GM10266 (cell line): ENCODE results near the gene C2orf72.

Experiments
- DNase-seq: peaks from one replicate; pipeline ENCODE4 v3.0.0; 2012; ENCODE audit errors: extremely low spot score
- TF ChIP-seq, protein P1 (sequence below): IDR thresholded peaks from 2 replicates; pipeline ENCODE4 v1.5.1; 2012; ENCODE audit warnings: mild to moderate bottlenecking, low read depth; ENCODE audit not compliant: control insufficient read depth, insufficient read depth; ENCODE audit errors: missing control alignments

The C2orf72 gene

GRCh38 chr2:231046916-231047273, 9.6 kb downstream of the C2orf72 start:
- DNase-seq, result no peak
- TF ChIP-seq, protein P1, sequence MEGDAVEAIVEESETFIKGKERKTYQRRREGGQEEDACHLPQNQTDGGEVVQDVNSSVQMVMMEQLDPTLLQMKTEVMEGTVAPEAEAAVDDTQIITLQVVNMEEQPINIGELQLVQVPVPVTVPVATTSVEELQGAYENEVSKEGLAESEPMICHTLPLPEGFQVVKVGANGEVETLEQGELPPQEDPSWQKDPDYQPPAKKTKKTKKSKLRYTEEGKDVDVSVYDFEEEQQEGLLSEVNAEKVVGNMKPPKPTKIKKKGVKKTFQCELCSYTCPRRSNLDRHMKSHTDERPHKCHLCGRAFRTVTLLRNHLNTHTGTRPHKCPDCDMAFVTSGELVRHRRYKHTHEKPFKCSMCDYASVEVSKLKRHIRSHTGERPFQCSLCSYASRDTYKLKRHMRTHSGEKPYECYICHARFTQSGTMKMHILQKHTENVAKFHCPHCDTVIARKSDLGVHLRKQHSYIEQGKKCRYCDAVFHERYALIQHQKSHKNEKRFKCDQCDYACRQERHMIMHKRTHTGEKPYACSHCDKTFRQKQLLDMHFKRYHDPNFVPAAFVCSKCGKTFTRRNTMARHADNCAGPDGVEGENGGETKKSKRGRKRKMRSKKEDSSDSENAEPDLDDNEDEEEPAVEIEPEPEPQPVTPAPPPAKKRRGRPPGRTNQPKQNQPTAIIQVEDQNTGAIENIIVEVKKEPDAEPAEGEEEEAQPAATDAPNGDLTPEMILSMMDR, result no peak

DNA sequence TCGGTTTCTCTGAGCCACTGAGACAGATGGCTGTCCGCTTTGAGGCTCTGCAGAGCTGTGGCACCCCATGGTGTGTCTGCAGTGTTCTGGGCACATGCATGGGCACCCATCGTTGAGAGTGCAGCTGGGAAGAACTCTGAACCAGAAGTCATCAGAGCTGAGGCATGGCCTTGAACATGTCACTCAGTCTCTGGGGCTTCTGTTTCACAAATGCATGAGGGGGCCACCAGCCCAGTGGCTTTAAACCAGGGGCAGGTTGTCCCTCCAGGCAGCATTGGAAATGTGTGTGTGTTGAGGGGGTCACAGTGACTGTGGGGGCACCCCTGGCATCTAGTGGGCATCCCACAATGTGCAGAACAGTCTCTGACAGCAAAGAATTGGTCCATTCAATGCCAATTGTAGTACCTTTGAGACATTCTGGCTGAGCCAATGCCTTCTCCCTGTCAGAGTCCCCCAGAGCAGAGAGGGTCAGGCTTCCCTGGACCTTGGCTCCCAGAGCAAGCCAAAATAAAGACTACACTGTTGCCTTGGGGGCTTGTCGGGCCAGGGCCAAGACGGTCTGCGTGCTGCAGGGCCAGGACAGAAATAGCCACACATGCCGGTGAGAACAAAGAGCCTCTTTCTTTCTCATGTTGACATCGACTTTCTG, 10.1 kb downstream of the C2orf72 start:
- TF ChIP-seq, protein P1, result no peak
- no peak for DNase-seq

DNA sequence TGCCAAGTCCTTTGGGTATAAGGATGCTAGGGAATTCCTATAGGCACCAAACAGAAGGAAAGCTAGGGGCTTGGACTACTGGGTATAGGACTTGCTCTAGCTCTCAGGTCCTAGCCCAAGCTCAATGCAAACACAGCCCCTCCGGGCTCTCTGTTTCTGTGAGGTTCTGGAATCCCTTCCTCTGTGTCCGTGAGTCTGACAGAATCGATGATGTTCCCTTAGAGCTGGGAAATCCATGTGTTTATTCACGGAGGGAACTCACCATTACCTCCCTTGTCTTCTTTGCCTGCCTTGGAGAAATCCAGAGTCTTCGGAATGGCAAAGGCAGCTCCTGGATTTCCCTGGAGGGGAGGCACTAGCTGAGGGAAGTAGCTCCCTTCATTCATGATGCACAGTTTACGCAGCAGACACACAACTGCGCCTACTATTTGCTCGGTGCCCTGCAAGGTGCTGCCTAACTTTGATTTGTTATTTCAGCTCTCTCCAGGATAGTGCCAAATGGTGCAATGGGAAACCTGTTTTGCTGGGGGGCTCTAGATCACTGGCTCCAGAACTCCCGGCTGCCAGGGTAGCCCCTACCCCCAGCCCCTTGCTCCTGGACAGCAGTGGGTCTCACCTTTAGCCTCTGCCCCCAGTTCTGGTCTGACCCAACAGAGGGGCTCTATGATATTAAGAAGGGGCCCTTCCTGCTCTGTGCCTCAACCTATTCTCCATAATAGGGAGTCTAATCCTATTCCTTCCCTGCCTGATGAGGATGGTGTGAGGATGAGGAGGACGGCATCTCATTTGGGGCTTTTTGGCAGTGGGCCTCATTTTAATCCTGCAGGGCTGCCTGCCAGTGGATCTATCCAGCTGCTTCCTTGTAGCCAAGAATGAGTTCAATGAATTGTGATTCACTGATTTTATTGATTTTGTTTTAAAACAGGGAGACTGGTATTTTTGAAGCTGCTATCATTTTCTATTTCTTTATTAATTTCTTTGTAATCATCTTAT, 10.9 kb downstream of the C2orf72 start:
- TF ChIP-seq, protein P1, result no peak
- DNase-seq, result no peak

- TF ChIP-seq, protein P1, result no peak
- no peak for DNase-seq
Observed at GRCh38 chr2:231049286-231050017, 12.1 kb downstream of the C2orf72 start.

- TF ChIP-seq, protein P1, result no peak
Observed at GRCh38 chr2:231050018-231050901, 12.9 kb downstream of the C2orf72 start.

DNA sequence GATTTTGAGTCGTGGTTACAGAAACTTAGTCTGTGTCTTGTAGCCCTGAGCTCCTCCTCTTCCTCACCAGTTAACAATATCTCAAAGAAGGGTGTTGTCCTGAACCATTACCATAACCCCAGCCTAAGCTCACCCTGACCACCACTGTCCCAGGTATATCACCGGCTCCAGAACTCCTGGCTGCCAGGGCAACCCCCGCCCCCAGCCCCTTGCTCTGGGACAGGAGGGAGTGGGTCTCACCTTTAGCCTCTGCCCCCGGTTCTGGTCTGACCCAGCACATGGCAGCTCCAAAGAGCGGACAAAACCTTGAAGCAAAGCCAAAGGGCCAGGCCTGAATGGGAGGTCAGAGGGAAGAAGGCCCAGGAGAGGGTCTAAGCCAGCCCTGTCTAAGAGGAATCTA, 13.8 kb downstream of the C2orf72 start:
- TF ChIP-seq, protein P1, result no peak
- no peak for DNase-seq

More at GRCh38 chr2:231050018-231050901, 12.9 kb downstream of the C2orf72 start:
- DNase-seq, result no peak
